Testis (tissue), 3 donors: ENCODE results near the gene CCR6. TPM values are rescaled to one million over a fixed set of nuclear protein-coding genes. Genes with fewer than 3 reads are reported as not detected.

Experiments used
- DNase-seq: peaks from one replicate; pipeline ENCODE4 v3.0.0-alpha.2; 2019
- H3K27ac ChIP-seq, 2 donors: fragments of 200-600 bp; sonication (generic); one replicate each; pipeline ENCODE4 v1.5.1; 2019
- H3K27me3 ChIP-seq: fragments of 200-600 bp; sonication (generic); one replicate; pipeline ENCODE4 v1.5.1; 2019
- H3K36me3 ChIP-seq: fragments of 200-600 bp; sonication (generic); one replicate; pipeline ENCODE4 v1.5.1; 2017; ENCODE audit warnings: low read depth; ENCODE audit errors: missing control alignments
- H3K4me1 ChIP-seq: fragments of 200-600 bp; sonication (generic); one replicate; pipeline ENCODE4 v1.5.1; 2019
- H3K4me3 ChIP-seq, 2 donors: fragments of 200-600 bp; sonication (generic); one replicate each; pipeline ENCODE4 v1.5.1; 2017 to 2019
- H3K9me3 ChIP-seq: fragments of 200-600 bp; sonication (generic); one replicate; pipeline ENCODE4 v1.5.1; 2017
- POLR2A ChIP-seq: fragments of 450-650 bp; IDR thresholded peaks from one replicate; pipeline ENCODE4 v1.6.1; 2017; ENCODE audit warnings: antibody characterized with exemption, mild to moderate bottlenecking, moderate library complexity
- whole genome bisulfite sequencing, 2 donors: methylation state at CpG; one replicate each; pipeline ENCODE4 v1.1.5; 2018; 5-methylcytosine and 5-hydroxymethylcytosine counted together
- intact Hi-C: fragments of 100-400 bp; cut with DNase I; formaldehyde crosslinking; loops from one replicate; pipeline ENCODE4 v1.15.1; 2023; ENCODE audit warnings: low total_unique reads
- polyA plus RNA-seq: library from polyadenylated mRNA; stranded (reverse); fragments of 350-450 nt; fragmentation: Illumina TruSeq; extraction: RNeasy Lipid Tissue Mini Kit (QIAGEN cat#74804); gene quantifications from one replicate; pipeline ENCODE4 v1.2.3, GENCODE V29; 2014; ENCODE audit warnings: low read depth, low replicate concordance; ENCODE audit not compliant: insufficient read depth
- total RNA-seq, 2 donors: library from RNA; depleted of rRNA; stranded (reverse); fragments of >200 nt; gene quantifications; one replicate each; pipeline ENCODE4 v1.2.3, GENCODE V29; 2016
- TF ChIP-seq, protein P1 (sequence below), 3 experiments: fragments of 450-650 bp in 2 of 3; fragments of 200-600 bp in 1 of 3; sonication (generic) in 1 of 3; IDR thresholded peaks; one replicate each; pipeline ENCODE4 v1.5.1; 2016 to 2019; ENCODE audit warnings: antibody characterized with exemption in 3 of 3, mild to moderate bottlenecking in 2 of 3, moderate library complexity in 1 of 3

The CCR6 gene
- total and polyA plus RNA-seq, 3 donors from 2014 or later = 0.87 to 5.3 TPM; not detected in 1

DNA sequence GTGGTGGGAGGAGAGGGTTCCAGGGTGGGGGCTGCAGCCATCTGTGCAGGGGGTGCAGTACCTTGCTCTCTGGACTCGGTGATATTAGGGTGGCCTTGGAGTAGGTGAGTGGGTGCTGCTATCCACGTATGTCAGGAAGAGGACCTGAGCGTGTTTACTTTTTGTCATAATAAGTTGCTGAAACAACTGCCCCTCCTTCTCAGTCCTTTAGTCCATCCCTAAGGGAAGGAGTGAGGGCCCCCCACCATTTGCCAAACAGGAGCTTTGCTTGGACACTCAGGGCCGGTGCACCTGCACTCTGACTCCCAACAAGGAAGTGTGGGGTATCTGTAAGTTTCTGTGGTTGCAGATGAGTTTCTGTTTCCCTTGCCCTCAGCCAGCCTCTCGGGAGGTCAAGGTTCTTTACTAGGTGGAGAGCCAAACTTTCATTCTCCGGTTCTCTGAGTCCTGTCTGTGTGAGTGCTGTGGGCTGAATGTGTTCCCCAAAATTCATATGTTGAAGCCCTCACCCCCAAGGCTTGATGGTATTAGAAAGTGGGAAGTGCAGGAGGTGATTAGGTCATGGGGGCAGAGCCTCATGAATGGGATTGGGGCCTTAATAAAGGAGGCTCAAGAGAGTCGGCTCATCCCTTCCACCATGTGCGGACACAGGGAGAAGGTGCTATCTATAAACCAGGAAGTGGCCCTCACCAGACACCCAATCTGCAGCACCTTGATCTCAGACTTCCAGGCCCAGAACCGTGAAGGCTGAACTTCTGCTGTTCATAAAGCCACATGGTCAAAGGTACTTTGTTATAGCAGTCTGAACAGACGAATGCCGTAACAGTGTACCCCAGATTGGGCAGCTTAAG, 19.6 kb upstream of the CCR6 start:
- DNase-seq = no peak
- Histone ChIP-seq H3K4me1 (no peaks in the 10 kb centered on the region), H3K27ac (no peak overlapping the region), H3K36me3 (no peaks in the 10 kb centered on the region), H3K4me3 (no peak overlapping the region), H3K9me3 (no peaks in the 10 kb centered on the region), H3K27me3 (no peaks in the 10 kb centered on the region)
- intact Hi-C loops = no loop called here
- 73 to 74% methylated on average over 10 to 11 of the region's 11 CpGs for WGBS, 2 donors
- TF ChIP-seq POLR2A = no peak
- TF ChIP-seq, protein P1, sequence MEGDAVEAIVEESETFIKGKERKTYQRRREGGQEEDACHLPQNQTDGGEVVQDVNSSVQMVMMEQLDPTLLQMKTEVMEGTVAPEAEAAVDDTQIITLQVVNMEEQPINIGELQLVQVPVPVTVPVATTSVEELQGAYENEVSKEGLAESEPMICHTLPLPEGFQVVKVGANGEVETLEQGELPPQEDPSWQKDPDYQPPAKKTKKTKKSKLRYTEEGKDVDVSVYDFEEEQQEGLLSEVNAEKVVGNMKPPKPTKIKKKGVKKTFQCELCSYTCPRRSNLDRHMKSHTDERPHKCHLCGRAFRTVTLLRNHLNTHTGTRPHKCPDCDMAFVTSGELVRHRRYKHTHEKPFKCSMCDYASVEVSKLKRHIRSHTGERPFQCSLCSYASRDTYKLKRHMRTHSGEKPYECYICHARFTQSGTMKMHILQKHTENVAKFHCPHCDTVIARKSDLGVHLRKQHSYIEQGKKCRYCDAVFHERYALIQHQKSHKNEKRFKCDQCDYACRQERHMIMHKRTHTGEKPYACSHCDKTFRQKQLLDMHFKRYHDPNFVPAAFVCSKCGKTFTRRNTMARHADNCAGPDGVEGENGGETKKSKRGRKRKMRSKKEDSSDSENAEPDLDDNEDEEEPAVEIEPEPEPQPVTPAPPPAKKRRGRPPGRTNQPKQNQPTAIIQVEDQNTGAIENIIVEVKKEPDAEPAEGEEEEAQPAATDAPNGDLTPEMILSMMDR (IDR thresholded peaks at IDR 0.05) = no peak

DNA sequence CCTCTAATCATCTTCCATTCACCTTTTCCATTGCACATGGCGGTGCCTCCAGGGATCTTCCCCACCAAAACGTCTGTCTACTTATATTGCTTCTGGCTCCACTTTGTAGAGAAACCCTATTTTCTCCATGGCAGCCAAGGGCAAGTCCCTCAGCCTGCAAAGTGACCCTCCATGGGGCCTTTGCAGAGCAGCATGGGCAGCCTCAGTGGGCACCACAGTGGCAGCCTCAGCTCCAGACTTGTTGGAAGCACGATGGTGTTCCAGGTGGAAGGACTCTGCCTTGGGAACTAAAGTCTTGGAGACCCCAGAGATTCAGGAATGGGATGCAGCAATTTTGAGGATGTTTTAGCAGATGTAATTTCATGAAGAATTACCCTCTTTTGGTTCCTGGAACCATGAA, 18.5 kb upstream of the CCR6 start:
- H3K9me3 ChIP-seq = no peaks in the 10 kb centered on the region
- intact Hi-C loops = no loop called here

DNA sequence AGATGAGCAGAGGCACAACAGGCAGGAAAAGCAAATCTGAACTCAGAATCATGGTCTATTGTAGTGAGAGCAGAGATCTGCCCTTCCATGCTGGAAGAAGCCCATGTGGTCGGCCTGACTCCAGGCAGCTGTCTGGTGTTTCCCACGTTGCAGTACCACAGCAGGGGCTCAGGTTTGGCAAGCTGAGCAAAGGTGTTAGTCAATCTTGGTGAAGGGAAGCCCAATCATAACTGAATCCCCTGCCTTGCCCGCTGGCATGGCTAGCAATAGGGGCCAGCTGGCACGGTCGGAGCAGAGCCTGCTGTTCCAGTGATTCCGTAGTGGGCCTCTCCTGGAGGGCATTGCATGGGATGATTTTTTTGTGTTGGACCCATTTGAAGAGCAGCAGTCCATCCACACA, 17.8 kb upstream of the CCR6 start:
- no peaks in the 10 kb centered on the region for H3K4me1 ChIP-seq
- no peak overlapping the region for H3K27ac ChIP-seq
- no peak for TF ChIP-seq POLR2A
- H3K27me3 ChIP-seq = no peaks in the 10 kb centered on the region
- intact Hi-C loops = no loop called here
- no peaks in the 10 kb centered on the region for H3K36me3 ChIP-seq
- WGBS, 2 donors = 95 to 96% methylated on average over 6 of the region's 6 CpGs
- no peak overlapping the region for H3K4me3 ChIP-seq
- no peaks in the 10 kb centered on the region for H3K9me3 ChIP-seq
- DNase-seq = no peak

More for the DNA sequence above, 18.5 kb upstream of the CCR6 start:
- no peak overlapping the region for H3K4me3 ChIP-seq
- H3K27me3 ChIP-seq = no peaks in the 10 kb centered on the region
- H3K36me3 ChIP-seq = no peaks in the 10 kb centered on the region
- no peak overlapping the region for H3K27ac ChIP-seq
- DNase-seq = no peak
- TF ChIP-seq, protein P1 (IDR thresholded peaks at IDR 0.05) = no peak
- no peak for TF ChIP-seq POLR2A
- 88 to 91% methylated on average over 3 of the region's 3 CpGs for WGBS, 2 donors
- H3K4me1 ChIP-seq = no peaks in the 10 kb centered on the region

DNA sequence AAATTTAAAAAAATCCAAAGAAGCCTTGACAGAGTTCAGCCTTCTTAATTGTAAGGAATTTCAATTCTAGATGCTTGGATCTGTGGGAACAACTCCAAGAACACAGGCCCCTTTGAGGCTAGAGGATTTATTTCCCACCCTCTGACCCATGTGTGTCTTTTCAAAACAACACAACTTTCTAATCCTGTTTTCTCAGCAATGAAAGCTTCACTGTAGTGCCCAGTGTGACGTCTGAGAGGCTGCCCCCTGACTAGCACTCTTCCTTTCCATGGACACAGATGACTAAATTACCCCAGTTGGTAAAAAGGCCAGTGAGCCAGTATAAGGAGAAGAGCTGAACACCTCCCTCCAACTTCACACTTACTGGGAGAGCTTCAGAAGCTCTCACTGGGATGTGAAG, 16.5 kb upstream of the CCR6 start:
- Histone ChIP-seq H3K9me3 (no peaks in the 10 kb centered on the region), H3K4me3 (no peak overlapping the region), H3K27ac (no peak overlapping the region), H3K27me3 (no peaks in the 10 kb centered on the region), H3K4me1 (no peaks in the 10 kb centered on the region), H3K36me3 (no peaks in the 10 kb centered on the region)
- intact Hi-C loops = no loop called here
- DNase-seq = no peak
- WGBS, 2 donors = 0 to 52% methylated on average over 1 of the region's 1 CpG
- no peak for TF ChIP-seq POLR2A
- TF ChIP-seq, protein P1 (IDR thresholded peaks at IDR 0.05) = no peak

DNA sequence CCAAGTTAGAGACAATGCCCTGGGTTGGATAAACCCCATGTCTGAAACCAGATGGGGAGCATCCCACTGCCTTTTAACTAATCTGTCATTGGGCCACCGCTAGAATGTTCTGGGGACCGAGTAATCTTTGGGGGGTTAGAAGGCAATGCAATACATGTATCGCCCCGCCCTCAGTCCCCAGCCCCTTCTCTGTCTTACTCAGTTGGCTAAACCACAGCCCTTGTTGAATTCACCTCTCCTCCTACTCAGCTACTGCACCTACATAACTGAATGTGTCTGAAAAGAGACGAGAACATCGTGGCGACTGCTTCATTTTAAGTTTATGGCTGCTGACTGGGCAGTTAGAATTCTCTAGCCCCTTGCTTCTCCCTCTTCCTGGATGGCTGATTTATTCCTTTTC, 15.1 kb upstream of the CCR6 start:
- H3K4me1 ChIP-seq = no peaks in the 10 kb centered on the region
- DNase-seq = no peak
- no peaks in the 10 kb centered on the region for H3K27me3 ChIP-seq
- no peaks in the 10 kb centered on the region for H3K36me3 ChIP-seq
- H3K27ac ChIP-seq = no peak overlapping the region
- 79 to 95% methylated on average over 7 of the region's 7 CpGs for WGBS, 2 donors
- H3K4me3 ChIP-seq = no peak overlapping the region
- TF ChIP-seq, protein P1 (IDR thresholded peaks at IDR 0.05) = no peak
- no peak for TF ChIP-seq POLR2A
- no peaks in the 10 kb centered on the region for H3K9me3 ChIP-seq
- intact Hi-C loops = no loop called here
